Liver (tissue), 9 donors: ENCODE results near the gene RPAP2. TPM values are rescaled to one million over a fixed set of nuclear protein-coding genes. Genes with fewer than 3 reads are reported as not detected.

ENCODE experiments used
- DNase-seq: peaks from one replicate; pipeline ENCODE4 v3.0.0-alpha.2; 2017; ENCODE audit warnings: low spot score
- H3K27ac ChIP-seq, 2 donors: one replicate each; pipeline ENCODE4 v1.7.0; 2013; ENCODE audit warnings: inconsistent platforms in 2 of 2, low read length in 2 of 2, control low read depth in 1 of 2, low read depth in 1 of 2, mild to moderate bottlenecking in 1 of 2
- H3K27me3 ChIP-seq, 4 donors: one replicate each; pipeline versions ENCODE4 v1.6.1 to v1.7.0; 2013; ENCODE audit warnings: low read length in 3 of 4, inconsistent platforms in 1 of 4, mild to moderate bottlenecking in 1 of 4, moderate library complexity in 1 of 4; ENCODE audit not compliant: control insufficient read depth in 4 of 4, insufficient read depth in 4 of 4
- H3K36me3 ChIP-seq, 4 donors: one replicate each; pipeline versions ENCODE4 v1.6.1 to v1.7.0; 2013; ENCODE audit warnings: low read length in 3 of 4, mild to moderate bottlenecking in 3 of 4, low read depth in 1 of 4, moderate library complexity in 1 of 4; ENCODE audit not compliant: control insufficient read depth in 4 of 4, insufficient read depth in 3 of 4
- H3K4me1 ChIP-seq, 4 donors: one replicate each; pipeline versions ENCODE4 v1.6.1 to v1.7.0; 2013; ENCODE audit warnings: low read length in 3 of 4, mild to moderate bottlenecking in 3 of 4, moderate library complexity in 1 of 4; ENCODE audit not compliant: control insufficient read depth in 4 of 4, insufficient read depth in 4 of 4
- H3K4me3 ChIP-seq, 3 donors: one replicate each; pipeline versions ENCODE4 v1.6.1 to v1.7.0; 2013; ENCODE audit warnings: low read length in 3 of 3, control low read depth in 1 of 3, low read depth in 1 of 3, mild to moderate bottlenecking in 1 of 3
- H3K9ac ChIP-seq, 2 donors: one replicate each; pipeline ENCODE4 v1.7.0; 2013; ENCODE audit warnings: low read length in 2 of 2, mild to moderate bottlenecking in 2 of 2, moderate library complexity in 2 of 2, control low read depth in 1 of 2, low read depth in 1 of 2
- H3K9me3 ChIP-seq, 4 donors: one replicate each; pipeline versions ENCODE4 v1.6.1 to v1.7.0; 2013; ENCODE audit warnings: low read length in 3 of 4; ENCODE audit not compliant: control insufficient read depth in 4 of 4
- EGR1 ChIP-seq, 2 donors: IDR thresholded peaks; 2 replicates each; pipeline ENCODE4 v1.6.1; 2016 to 2018; ENCODE audit warnings: antibody characterized with exemption in 2 of 2, low read depth in 2 of 2
- FOXA1 ChIP-seq: IDR thresholded peaks from 2 replicates; pipeline ENCODE4 v1.6.1; 2016; ENCODE audit warnings: antibody characterized with exemption
- FOXA2 ChIP-seq: IDR thresholded peaks from 2 replicates; pipeline ENCODE4 v1.6.1; 2016; ENCODE audit warnings: antibody characterized with exemption
- GABPA ChIP-seq, 2 donors: IDR thresholded peaks in 1 of 2; conservative IDR thresholded peaks in 1 of 2; 2 replicates each; pipeline ENCODE4 v1.6.1; 2016; ENCODE audit warnings: antibody characterized with exemption in 2 of 2, mild to moderate bottlenecking in 1 of 2, moderate library complexity in 1 of 2
- HNF4A ChIP-seq, 2 donors: conservative IDR thresholded peaks; 2 replicates each; pipeline ENCODE4 v1.6.1; 2016; ENCODE audit warnings: antibody characterized with exemption in 2 of 2, mild to moderate bottlenecking in 2 of 2
- HNF4G ChIP-seq: IDR thresholded peaks from 2 replicates; pipeline ENCODE4 v1.6.1; 2016; ENCODE audit warnings: antibody characterized with exemption
- JUND ChIP-seq, 2 donors: IDR thresholded peaks; 2 replicates each; pipeline ENCODE4 v1.6.1; 2016; ENCODE audit warnings: antibody characterized with exemption in 2 of 2
- NR2F2 ChIP-seq: IDR thresholded peaks from 2 replicates; pipeline ENCODE4 v1.6.1; 2016; ENCODE audit warnings: antibody characterized with exemption
- RAD21 ChIP-seq, 2 donors: IDR thresholded peaks; 2 replicates each; pipeline ENCODE4 v1.6.1; 2016; ENCODE audit warnings: antibody characterized with exemption in 2 of 2, mild to moderate bottlenecking in 2 of 2
- REST ChIP-seq: IDR thresholded peaks from 2 replicates; pipeline ENCODE4 v1.6.1; 2016; ENCODE audit warnings: antibody characterized with exemption, mild to moderate bottlenecking
- RXRA ChIP-seq, 2 donors: IDR thresholded peaks; 2 replicates each; pipeline ENCODE4 v1.6.1; 2017 to 2018; ENCODE audit warnings: antibody characterized with exemption in 2 of 2, mild to moderate bottlenecking in 1 of 2
- SP1 ChIP-seq: IDR thresholded peaks from 2 replicates; pipeline ENCODE4 v1.6.1; 2018; ENCODE audit warnings: antibody characterized with exemption, mild to moderate bottlenecking
- TAF1 ChIP-seq: conservative IDR thresholded peaks from 2 replicates; pipeline ENCODE4 v1.6.1; 2016; ENCODE audit warnings: antibody characterized with exemption, mild to moderate bottlenecking
- YY1 ChIP-seq: IDR thresholded peaks from 2 replicates; pipeline ENCODE4 v1.6.1; 2016; ENCODE audit warnings: antibody characterized with exemption, mild to moderate bottlenecking
- ZBTB33 ChIP-seq: IDR thresholded peaks from 2 replicates; pipeline ENCODE4 v1.6.1; 2016; ENCODE audit warnings: antibody characterized with exemption
- WGBS: extraction: QIAGEN DNeasy Blood & Tissue Kit; methylation state at CpG from one replicate; pipeline ENCODE4 v1.1.7; 2013; 5-methylcytosine and 5-hydroxymethylcytosine counted together
- polyA plus RNA-seq, 2 donors: library from polyadenylated mRNA; stranded (reverse) in 1 of 2; unstranded in 1 of 2; fragments of 200-250 nt in 1 of 2; fragments of >200 nt in 1 of 2; fragmentation: Nextera tagmentation in 1 of 2; extraction: Ambion mirVana in 1 of 2; gene quantifications; one replicate each; pipeline versions ENCODE4 v1.2.1 to v1.2.3, GENCODE V29; 2013 to 2015
- total RNA-seq, 2 donors: library from RNA; depleted of rRNA; stranded (reverse); fragments of >200 nt; gene quantifications; one replicate each; pipeline ENCODE4 v1.2.3, GENCODE V29; 2014
- TF ChIP-seq, protein P1 (sequence below): IDR thresholded peaks from 2 replicates; pipeline ENCODE4 v1.6.1; 2016; ENCODE audit warnings: antibody characterized with exemption
- TF ChIP-seq, protein P2 (sequence below): IDR thresholded peaks from 2 replicates; pipeline ENCODE4 v1.6.1; 2016; ENCODE audit warnings: antibody characterized with exemption
- TF ChIP-seq, protein P3 (sequence below): fragments of 150-350 bp; IDR thresholded peaks from 2 replicates; pipeline ENCODE4 v1.5.1; 2017; ENCODE audit warnings: improper control_type of control experiment, low read depth, low read length; ENCODE audit not compliant: missing input control
- donor health status: healthy.
- donor health status: healthy.
- donor health status: healthy.
- donor health status: healthy.
- donor health status: healthy.

The RPAP2 gene
- total and polyA plus RNA-seq, 4 donors = 2.7 to 8.6 (median 4.4) TPM

- no peak overlapping the region for H3K9ac ChIP-seq
- TF ChIP-seq FOXA2 (no peak), FOXA1 (no peak), REST (no peak), RXRA (IDR thresholded peaks at IDR 0.05) (no peak), JUND (IDR thresholded peaks at IDR 0.05) (no peak), ZBTB33 (no peak), HNF4G (no peak), YY1 (no peak)
- TF ChIP-seq, protein P1, sequence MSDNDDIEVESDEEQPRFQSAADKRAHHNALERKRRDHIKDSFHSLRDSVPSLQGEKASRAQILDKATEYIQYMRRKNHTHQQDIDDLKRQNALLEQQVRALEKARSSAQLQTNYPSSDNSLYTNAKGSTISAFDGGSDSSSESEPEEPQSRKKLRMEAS = no peak
- no peak overlapping the region for H3K4me3 ChIP-seq
- no peaks in the 10 kb centered on the region for H3K27me3 ChIP-seq
- no peaks in the 10 kb centered on the region for H3K4me1 ChIP-seq
- no peaks in the 10 kb centered on the region for H3K9me3 ChIP-seq
- no peak for DNase-seq
- H3K36me3 ChIP-seq = peaks cover 4 to 16% (median 6%) of the 10 kb centered on the region in 4 donors
- no peak overlapping the region for H3K27ac ChIP-seq
These were observed 7.2 kb downstream of the RPAP2 start for GRCh38 chr1:92306020-92306419.

- H3K4me3 ChIP-seq = no peak overlapping the region
- 92% methylated on average over 4 of the region's 4 CpGs for WGBS
- H3K36me3 ChIP-seq = peaks cover 4 to 16% (median 6%) of the 10 kb centered on the region in 4 donors
- H3K9ac ChIP-seq = no peak overlapping the region
- no peak overlapping the region for H3K27ac ChIP-seq
- no peak for TF ChIP-seq FOXA2
- TF ChIP-seq REST = no peak
- no peak for TF ChIP-seq ZBTB33
- TF ChIP-seq RXRA (IDR thresholded peaks at IDR 0.05) = no peak
- no peak for TF ChIP-seq TAF1
- TF ChIP-seq, protein P1 = no peak
- TF ChIP-seq, protein P2, sequence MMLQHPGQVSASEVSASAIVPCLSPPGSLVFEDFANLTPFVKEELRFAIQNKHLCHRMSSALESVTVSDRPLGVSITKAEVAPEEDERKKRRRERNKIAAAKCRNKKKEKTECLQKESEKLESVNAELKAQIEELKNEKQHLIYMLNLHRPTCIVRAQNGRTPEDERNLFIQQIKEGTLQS = no peak
- no peak for TF ChIP-seq JUND (IDR thresholded peaks at IDR 0.05)
- no peak for TF ChIP-seq RAD21 (IDR thresholded peaks at IDR 0.05)
- no peak for TF ChIP-seq GABPA (IDR thresholded peaks at IDR 0.05 in 1 of 2, conservative IDR thresholded peaks at IDR 0.05 in 1 of 2)
- TF ChIP-seq, protein P3, sequence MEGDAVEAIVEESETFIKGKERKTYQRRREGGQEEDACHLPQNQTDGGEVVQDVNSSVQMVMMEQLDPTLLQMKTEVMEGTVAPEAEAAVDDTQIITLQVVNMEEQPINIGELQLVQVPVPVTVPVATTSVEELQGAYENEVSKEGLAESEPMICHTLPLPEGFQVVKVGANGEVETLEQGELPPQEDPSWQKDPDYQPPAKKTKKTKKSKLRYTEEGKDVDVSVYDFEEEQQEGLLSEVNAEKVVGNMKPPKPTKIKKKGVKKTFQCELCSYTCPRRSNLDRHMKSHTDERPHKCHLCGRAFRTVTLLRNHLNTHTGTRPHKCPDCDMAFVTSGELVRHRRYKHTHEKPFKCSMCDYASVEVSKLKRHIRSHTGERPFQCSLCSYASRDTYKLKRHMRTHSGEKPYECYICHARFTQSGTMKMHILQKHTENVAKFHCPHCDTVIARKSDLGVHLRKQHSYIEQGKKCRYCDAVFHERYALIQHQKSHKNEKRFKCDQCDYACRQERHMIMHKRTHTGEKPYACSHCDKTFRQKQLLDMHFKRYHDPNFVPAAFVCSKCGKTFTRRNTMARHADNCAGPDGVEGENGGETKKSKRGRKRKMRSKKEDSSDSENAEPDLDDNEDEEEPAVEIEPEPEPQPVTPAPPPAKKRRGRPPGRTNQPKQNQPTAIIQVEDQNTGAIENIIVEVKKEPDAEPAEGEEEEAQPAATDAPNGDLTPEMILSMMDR = no peak
- TF ChIP-seq HNF4A (conservative IDR thresholded peaks at IDR 0.05) = no peak
- no peak for TF ChIP-seq FOXA1
- no peak for TF ChIP-seq EGR1 (IDR thresholded peaks at IDR 0.05; ENCODE audit: low read depth in 2 of 2)
- TF ChIP-seq YY1 = no peak
- TF ChIP-seq NR2F2 = no peak
- no peak for TF ChIP-seq SP1
- no peak for TF ChIP-seq HNF4G
- no peak for DNase-seq
- H3K4me1 ChIP-seq = no peaks in the 10 kb centered on the region
- no peaks in the 10 kb centered on the region for H3K27me3 ChIP-seq
- H3K9me3 ChIP-seq = no peaks in the 10 kb centered on the region
These were observed 9.1 kb downstream of the RPAP2 start for GRCh38 chr1:92307980-92308379.
